Suprapubic skin (tissue), 4 donors: ENCODE measurements around the gene ENOX2. TPM values are rescaled to one million over a fixed set of nuclear protein-coding genes. Genes with fewer than 3 reads are reported as not detected.

ENCODE experiments used
- DNase-seq, 2 donors: peaks; one replicate each; pipeline ENCODE4 v3.0.0-alpha.2; 2019; ENCODE audit warnings: low spot score in 2 of 2
- H3K27ac ChIP-seq: fragments of 200-600 bp; sonication (generic); one replicate; pipeline ENCODE4 v1.5.1; 2019
- H3K27me3 ChIP-seq: fragments of 200-600 bp; sonication (generic); one replicate; pipeline ENCODE4 v1.5.1; 2019
- H3K36me3 ChIP-seq: fragments of 200-600 bp; sonication (generic); one replicate; pipeline ENCODE4 v1.5.1; 2019
- H3K4me1 ChIP-seq: fragments of 200-600 bp; sonication (generic); one replicate; pipeline ENCODE4 v1.5.1; 2019
- H3K4me3 ChIP-seq: fragments of 200-600 bp; sonication (generic); one replicate; pipeline ENCODE4 v1.5.1; 2019; ENCODE audit warnings: mild to moderate bottlenecking
- H3K9me3 ChIP-seq: fragments of 200-600 bp; sonication (generic); one replicate; pipeline ENCODE4 v1.5.1; 2019
- EP300 ChIP-seq: sonication (generic); formaldehyde crosslinking; IDR thresholded peaks from one replicate; pipeline ENCODE4 v1.6.1; 2017; ENCODE audit warnings: antibody characterized with exemption
- POLR2A ChIP-seq, 2 donors: fragments of 450-650 bp; IDR thresholded peaks; one replicate each; pipeline ENCODE4 v1.6.1; 2017; ENCODE audit warnings: antibody characterized with exemption in 2 of 2, mild to moderate bottlenecking in 2 of 2, moderate library complexity in 2 of 2
- POLR2AphosphoS5 ChIP-seq, 3 donors: sonication (generic); formaldehyde crosslinking; IDR thresholded peaks; one replicate each; pipeline ENCODE4 v1.6.1; 2017; ENCODE audit warnings: antibody characterized with exemption in 3 of 3
- WGBS: methylation state at CpG from one replicate; pipeline ENCODE4 v1.1.5; 2018; 5-methylcytosine and 5-hydroxymethylcytosine counted together
- total RNA-seq, 4 donors: library from RNA; depleted of rRNA; stranded (reverse); fragments of >200 nt; gene quantifications; one replicate each; pipeline ENCODE4 v1.1.0, GENCODE V29; 2016
- TF ChIP-seq, protein P1 (sequence below), 2 donors: fragments of 200-600 bp in 1 of 2; fragments of 450-650 bp in 1 of 2; sonication (generic) in 1 of 2; IDR thresholded peaks; one replicate each; pipeline ENCODE4 v1.5.1; 2016 to 2019; ENCODE audit warnings: antibody characterized with exemption in 2 of 2, mild to moderate bottlenecking in 1 of 2, moderate library complexity in 1 of 2

Gene ENOX2
- total RNA-seq, 4 donors from 2014 or later: 9.6 to 11.1 (median 10.7) TPM

DNA sequence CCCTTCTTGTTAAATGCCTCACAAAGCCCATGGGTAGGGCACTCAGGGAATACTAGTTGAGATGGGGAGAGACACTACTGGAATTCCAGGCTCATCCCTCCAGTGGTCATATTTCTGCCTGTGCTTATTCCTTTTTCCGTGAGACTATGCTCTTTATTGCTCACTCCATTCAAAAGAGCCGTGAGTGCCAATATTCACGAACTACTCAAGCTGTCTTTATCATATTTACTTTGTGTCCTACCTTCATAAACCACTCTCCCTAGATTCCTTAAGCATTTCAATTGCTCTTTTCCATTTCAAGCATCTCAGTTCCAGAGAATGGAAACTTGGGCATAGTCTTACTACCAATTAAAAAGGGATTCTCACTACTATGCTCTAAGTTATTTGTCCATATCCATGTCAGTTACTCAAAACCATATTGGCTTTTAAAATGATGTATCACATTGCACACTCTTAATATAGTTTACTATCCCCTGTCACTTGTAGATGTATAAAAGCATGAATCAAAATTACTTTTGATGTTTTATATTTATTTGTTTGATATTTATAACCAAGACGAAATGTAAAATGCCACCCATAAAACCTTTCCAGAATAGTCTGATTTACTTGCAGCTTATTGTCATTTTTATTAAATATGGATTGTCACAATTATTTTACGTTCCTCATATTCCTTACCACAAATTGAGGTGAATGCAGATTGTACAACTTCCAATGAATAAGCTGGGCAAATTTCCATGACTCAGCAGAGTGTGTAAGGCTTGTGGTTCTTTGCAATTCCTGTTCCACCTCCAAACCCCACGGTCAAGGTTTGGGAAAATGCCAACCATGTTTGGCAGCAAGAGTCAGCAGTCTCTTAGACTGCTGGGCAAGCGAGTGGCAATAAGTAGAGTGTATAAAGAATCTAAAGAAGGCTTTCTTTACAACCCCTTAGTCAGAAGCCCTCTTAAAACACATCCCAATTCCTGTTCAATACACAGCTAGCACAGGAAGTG is 24.4 kb downstream of the ENOX2 start:
- H3K4me3 ChIP-seq: no peak overlapping the region
- WGBS: 58% methylated on average over 7 of the region's 7 CpGs
- H3K27ac ChIP-seq: no peak overlapping the region
- no peaks in the 10 kb centered on the region for H3K36me3 ChIP-seq
- no peaks in the 10 kb centered on the region for H3K27me3 ChIP-seq
- no peak for DNase-seq
- peaks cover 9% of the 10 kb centered on the region for H3K4me1 ChIP-seq
- TF ChIP-seq POLR2A (IDR thresholded peaks at IDR 0.05) (no peak), EP300 (no peak), POLR2AphosphoS5 (IDR thresholded peaks at IDR 0.05) (no peak)
- TF ChIP-seq, protein P1, sequence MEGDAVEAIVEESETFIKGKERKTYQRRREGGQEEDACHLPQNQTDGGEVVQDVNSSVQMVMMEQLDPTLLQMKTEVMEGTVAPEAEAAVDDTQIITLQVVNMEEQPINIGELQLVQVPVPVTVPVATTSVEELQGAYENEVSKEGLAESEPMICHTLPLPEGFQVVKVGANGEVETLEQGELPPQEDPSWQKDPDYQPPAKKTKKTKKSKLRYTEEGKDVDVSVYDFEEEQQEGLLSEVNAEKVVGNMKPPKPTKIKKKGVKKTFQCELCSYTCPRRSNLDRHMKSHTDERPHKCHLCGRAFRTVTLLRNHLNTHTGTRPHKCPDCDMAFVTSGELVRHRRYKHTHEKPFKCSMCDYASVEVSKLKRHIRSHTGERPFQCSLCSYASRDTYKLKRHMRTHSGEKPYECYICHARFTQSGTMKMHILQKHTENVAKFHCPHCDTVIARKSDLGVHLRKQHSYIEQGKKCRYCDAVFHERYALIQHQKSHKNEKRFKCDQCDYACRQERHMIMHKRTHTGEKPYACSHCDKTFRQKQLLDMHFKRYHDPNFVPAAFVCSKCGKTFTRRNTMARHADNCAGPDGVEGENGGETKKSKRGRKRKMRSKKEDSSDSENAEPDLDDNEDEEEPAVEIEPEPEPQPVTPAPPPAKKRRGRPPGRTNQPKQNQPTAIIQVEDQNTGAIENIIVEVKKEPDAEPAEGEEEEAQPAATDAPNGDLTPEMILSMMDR (IDR thresholded peaks at IDR 0.05): no peak
- H3K9me3 ChIP-seq: no peaks in the 10 kb centered on the region

GRCh38 chrX:130877892-130878341 is 25.1 kb downstream of the ENOX2 start:
- Histone ChIP-seq H3K4me3 (no peak overlapping the region), H3K4me1 (peaks cover 9% of the 10 kb centered on the region), H3K9me3 (no peaks in the 10 kb centered on the region), H3K36me3 (no peaks in the 10 kb centered on the region), H3K27me3 (no peaks in the 10 kb centered on the region), H3K27ac (no peak overlapping the region)
- DNase-seq: no peak
- WGBS: 80% methylated on average over 1 of the region's 1 CpG
- TF ChIP-seq POLR2AphosphoS5 (IDR thresholded peaks at IDR 0.05): no peak
- TF ChIP-seq EP300: no peak
- no peak for TF ChIP-seq POLR2A (IDR thresholded peaks at IDR 0.05)
- TF ChIP-seq, protein P1 (IDR thresholded peaks at IDR 0.05): no peak

GRCh38 chrX:130876226-130876625 is 26.8 kb downstream of the ENOX2 start:
- H3K9me3 ChIP-seq: no peaks in the 10 kb centered on the region
- H3K36me3 ChIP-seq: no peaks in the 10 kb centered on the region
- no peak overlapping the region for H3K4me3 ChIP-seq
- DNase-seq: no peak
- peaks cover 9% of the 10 kb centered on the region for H3K4me1 ChIP-seq
- H3K27ac ChIP-seq: no peak overlapping the region
- H3K27me3 ChIP-seq: no peaks in the 10 kb centered on the region
- TF ChIP-seq EP300: no peak
- TF ChIP-seq, protein P1 (IDR thresholded peaks at IDR 0.05): no peak
- no peak for TF ChIP-seq POLR2AphosphoS5 (IDR thresholded peaks at IDR 0.05)
- no peak for TF ChIP-seq POLR2A (IDR thresholded peaks at IDR 0.05)

- TF ChIP-seq POLR2AphosphoS5 (IDR thresholded peaks at IDR 0.05): no peak
- no peak for TF ChIP-seq POLR2A (IDR thresholded peaks at IDR 0.05)
- no peak for TF ChIP-seq EP300
- TF ChIP-seq, protein P1 (IDR thresholded peaks at IDR 0.05): no peak
Observed at GRCh38 chrX:130874751-130875150, 28.3 kb downstream of the ENOX2 start.

DNA sequence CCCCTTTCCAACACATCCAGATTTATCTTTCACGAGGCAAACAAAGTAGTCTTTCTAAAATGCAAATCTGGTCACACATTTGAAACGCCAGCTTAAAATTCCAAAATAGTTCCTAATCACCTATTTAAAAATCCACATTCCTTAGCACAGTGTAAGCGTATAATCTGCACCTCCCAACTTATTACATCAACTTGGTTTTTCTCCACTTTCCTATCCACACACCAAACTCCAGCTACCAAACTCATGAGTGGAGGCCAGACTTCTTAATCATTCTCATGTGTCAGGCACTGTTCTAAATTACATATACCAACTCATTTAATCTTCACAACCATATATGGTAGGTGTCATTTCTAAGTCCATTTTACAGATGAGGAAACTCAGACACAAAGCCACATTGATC is 33.8 kb downstream of the ENOX2 start:
- Histone ChIP-seq H3K27ac (no peak overlapping the region), H3K27me3 (no peaks in the 10 kb centered on the region), H3K9me3 (no peaks in the 10 kb centered on the region), H3K4me3 (no peak overlapping the region), H3K36me3 (no peaks in the 10 kb centered on the region), H3K4me1 (no peaks in the 10 kb centered on the region)
- DNase-seq: no peak
- TF ChIP-seq EP300 (no peak), POLR2AphosphoS5 (IDR thresholded peaks at IDR 0.05) (no peak), POLR2A (IDR thresholded peaks at IDR 0.05) (no peak)
- TF ChIP-seq, protein P1 (IDR thresholded peaks at IDR 0.05): no peak
- WGBS: 78% methylated on average over 3 of the region's 3 CpGs

More at GRCh38 chrX:130874751-130875150, 28.3 kb downstream of the ENOX2 start:
- Histone ChIP-seq H3K4me3 (no peak overlapping the region), H3K27me3 (no peaks in the 10 kb centered on the region), H3K27ac (no peak overlapping the region), H3K9me3 (no peaks in the 10 kb centered on the region), H3K36me3 (no peaks in the 10 kb centered on the region), H3K4me1 (peaks cover 9% of the 10 kb centered on the region)
- no peak for DNase-seq
- WGBS: 49% methylated on average over 2 of the region's 2 CpGs
